OCI-LY3 (cell line): ENCODE data around the gene PRR16.

Experiments
- H2AFZ ChIP-seq: fragments of 200-600, 300-600 bp; shearing (Covaris generic); 2 replicates; pipeline ENCODE4 v1.6.0; 2014; ENCODE audit warnings: antibody characterized with exemption, low read depth, low read length
- H3K27ac ChIP-seq: fragments of 200-600, 300-600 bp; sonication (generic); 2 replicates; pipeline ENCODE4 v1.5.1; 2014; ENCODE audit warnings: mild to moderate bottlenecking, low read length, moderate library complexity, mixed read lengths
- H3K27me3 ChIP-seq: fragments of 200-600, 300-600 bp; sonication (generic); 2 replicates; pipeline ENCODE4 v1.6.1; 2014; ENCODE audit warnings: low read depth, low read length, mixed read lengths
- H3K36me3 ChIP-seq: fragments of 200-600, 300-600 bp; sonication (generic); replicated peaks from 2 replicates; pipeline ENCODE3; 2014; ENCODE audit warnings: low read depth, low read length, mixed read lengths
- H3K4me1 ChIP-seq: fragments of 300-600, 200-600 bp; sonication (generic); 2 replicates; pipeline ENCODE4 v1.6.1; 2014; ENCODE audit warnings: low read length, mixed read lengths
- H3K4me2 ChIP-seq: fragments of 200-600, 300-600 bp; sonication (generic); 2 replicates; pipeline ENCODE4 v1.6.1; 2014; ENCODE audit warnings: low read length, mixed read lengths
- H3K4me3 ChIP-seq: fragments of 300-600, 200-600 bp; sonication (generic); 2 replicates; pipeline ENCODE4 v1.5.1; 2014; ENCODE audit warnings: antibody characterized with exemption, mild to moderate bottlenecking, low read length, moderate library complexity
- H3K79me2 ChIP-seq: fragments of 300-600, 200-600 bp; shearing (Covaris generic); 2 replicates; pipeline ENCODE4 v1.6.1; 2014; ENCODE audit warnings: mild to moderate bottlenecking, low read length, mixed read lengths
- H3K9ac ChIP-seq: fragments of 300-600, 200-600 bp; shearing (Covaris generic); 2 replicates; pipeline ENCODE4 v1.6.0; 2014; ENCODE audit warnings: mild to moderate bottlenecking, low read length, moderate library complexity
- H3K9me3 ChIP-seq: fragments of 200-600, 300-600 bp; shearing (Covaris generic); 2 replicates; pipeline ENCODE4 v1.6.1; 2014; ENCODE audit warnings: low read length, mixed read lengths; ENCODE audit not compliant: insufficient read depth
- H4K20me1 ChIP-seq: fragments of 200-600, 300-600 bp; sonication (generic); 2 replicates; pipeline ENCODE4 v1.6.1; 2016; ENCODE audit warnings: low read length, mixed read lengths; ENCODE audit not compliant: insufficient read depth
- EZH2phosphoT487 ChIP-seq: fragments of 200-600 bp; shearing (Covaris generic); IDR thresholded peaks from 2 replicates; pipeline ENCODE4 v1.6.1; 2018; ENCODE audit warnings: antibody characterized with exemption, mixed run types, low read depth
- TF ChIP-seq, protein P1 (sequence below): fragments of 200-600, 300-600 bp; sonication (generic); IDR thresholded peaks from 2 replicates; pipeline ENCODE4 v1.5.1; 2014; ENCODE audit warnings: antibody characterized with exemption, low read length, low read depth

Gene PRR16

DNA sequence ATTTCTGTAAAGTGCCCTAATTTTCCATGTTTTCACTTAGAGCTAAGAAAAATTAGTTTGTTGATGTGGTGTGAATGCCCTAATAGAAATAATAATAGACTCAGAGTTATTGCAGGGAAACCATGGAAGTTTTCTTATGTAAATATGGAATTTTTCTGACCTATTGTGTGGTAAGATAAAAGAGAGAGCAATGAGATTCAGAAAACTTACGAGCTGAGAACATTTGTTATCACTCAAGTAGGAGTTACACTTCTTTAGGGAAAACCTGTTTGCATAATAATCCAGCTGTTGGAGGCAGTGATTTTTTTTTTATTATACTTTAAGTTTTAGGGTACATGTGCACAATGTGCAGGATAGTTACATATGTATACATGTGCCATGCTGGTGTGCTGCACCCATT lies 39.2 kb downstream of the PRR16 start:
- no peak overlapping the region for H2AFZ ChIP-seq
- H3K4me3 ChIP-seq: no peak overlapping the region
- no peaks in the 10 kb centered on the region for H3K9me3 ChIP-seq
- H3K4me2 ChIP-seq: no peak overlapping the region
- no peak for TF ChIP-seq EZH2phosphoT487
- TF ChIP-seq, protein P1, sequence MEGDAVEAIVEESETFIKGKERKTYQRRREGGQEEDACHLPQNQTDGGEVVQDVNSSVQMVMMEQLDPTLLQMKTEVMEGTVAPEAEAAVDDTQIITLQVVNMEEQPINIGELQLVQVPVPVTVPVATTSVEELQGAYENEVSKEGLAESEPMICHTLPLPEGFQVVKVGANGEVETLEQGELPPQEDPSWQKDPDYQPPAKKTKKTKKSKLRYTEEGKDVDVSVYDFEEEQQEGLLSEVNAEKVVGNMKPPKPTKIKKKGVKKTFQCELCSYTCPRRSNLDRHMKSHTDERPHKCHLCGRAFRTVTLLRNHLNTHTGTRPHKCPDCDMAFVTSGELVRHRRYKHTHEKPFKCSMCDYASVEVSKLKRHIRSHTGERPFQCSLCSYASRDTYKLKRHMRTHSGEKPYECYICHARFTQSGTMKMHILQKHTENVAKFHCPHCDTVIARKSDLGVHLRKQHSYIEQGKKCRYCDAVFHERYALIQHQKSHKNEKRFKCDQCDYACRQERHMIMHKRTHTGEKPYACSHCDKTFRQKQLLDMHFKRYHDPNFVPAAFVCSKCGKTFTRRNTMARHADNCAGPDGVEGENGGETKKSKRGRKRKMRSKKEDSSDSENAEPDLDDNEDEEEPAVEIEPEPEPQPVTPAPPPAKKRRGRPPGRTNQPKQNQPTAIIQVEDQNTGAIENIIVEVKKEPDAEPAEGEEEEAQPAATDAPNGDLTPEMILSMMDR: no peak
- no peak overlapping the region for H3K27ac ChIP-seq
- no peaks in the 10 kb centered on the region for H4K20me1 ChIP-seq
- H3K27me3 ChIP-seq: no peaks in the 10 kb centered on the region
- no peaks in the 10 kb centered on the region for H3K4me1 ChIP-seq
- no peaks in the 10 kb centered on the region for H3K36me3 ChIP-seq
- no peaks in the 10 kb centered on the region for H3K79me2 ChIP-seq
- H3K9ac ChIP-seq: no peak overlapping the region

DNA sequence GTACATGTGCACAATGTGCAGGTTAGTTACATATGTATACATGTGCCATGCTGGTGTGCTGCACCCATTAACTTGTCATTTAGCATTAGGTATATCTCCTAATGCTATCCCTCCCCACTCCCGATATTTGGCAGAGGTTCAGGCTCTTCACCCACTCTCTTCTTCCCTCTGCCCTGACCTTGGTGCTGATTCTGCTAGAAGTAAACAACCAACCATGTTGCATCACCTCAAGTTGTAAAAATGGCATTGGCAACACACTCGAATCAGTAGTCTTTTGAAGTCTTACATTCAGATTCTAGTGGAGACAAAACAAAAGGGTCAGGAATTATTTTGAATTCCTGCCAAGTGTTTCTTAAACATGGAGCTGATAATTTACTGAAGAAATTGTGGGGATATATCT lies 40.0 kb downstream of the PRR16 start:
- TF ChIP-seq, protein P1: no peak
- no peak for TF ChIP-seq EZH2phosphoT487
- Histone ChIP-seq H3K4me1 (no peaks in the 10 kb centered on the region), H3K79me2 (no peaks in the 10 kb centered on the region), H3K27ac (no peak overlapping the region), H3K36me3 (no peaks in the 10 kb centered on the region), H3K4me2 (no peak overlapping the region), H3K4me3 (no peak overlapping the region), H4K20me1 (no peaks in the 10 kb centered on the region), H2AFZ (no peak overlapping the region), H3K9me3 (no peaks in the 10 kb centered on the region), H3K9ac (no peak overlapping the region), H3K27me3 (no peaks in the 10 kb centered on the region)

DNA sequence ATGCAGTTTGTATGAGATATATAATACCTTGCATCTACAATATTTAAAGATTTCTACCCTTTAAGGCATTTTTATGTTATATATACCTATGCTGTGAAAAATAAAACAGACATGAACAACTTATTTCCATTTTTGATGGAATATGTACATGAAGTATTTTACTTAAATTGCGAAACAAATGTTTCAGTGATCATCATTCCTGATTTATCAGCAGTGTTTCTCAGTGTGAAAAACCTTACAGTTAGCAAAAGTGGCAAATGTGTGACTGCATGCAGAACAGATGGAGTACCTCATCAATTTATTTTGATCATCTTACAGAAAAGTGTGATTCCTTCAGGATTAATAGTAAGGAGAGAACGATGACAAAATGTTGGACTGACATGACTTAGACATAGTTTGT lies 43.1 kb downstream of the PRR16 start:
- no peaks in the 10 kb centered on the region for H3K27me3 ChIP-seq
- no peak overlapping the region for H3K4me2 ChIP-seq
- no peaks in the 10 kb centered on the region for H3K36me3 ChIP-seq
- H4K20me1 ChIP-seq: no peaks in the 10 kb centered on the region
- H3K9me3 ChIP-seq: no peaks in the 10 kb centered on the region
- no peak overlapping the region for H2AFZ ChIP-seq
- no peak overlapping the region for H3K4me3 ChIP-seq
- no peaks in the 10 kb centered on the region for H3K79me2 ChIP-seq
- H3K4me1 ChIP-seq: no peaks in the 10 kb centered on the region
- H3K9ac ChIP-seq: no peak overlapping the region
- H3K27ac ChIP-seq: no peak overlapping the region
- TF ChIP-seq EZH2phosphoT487: no peak
- TF ChIP-seq, protein P1: no peak

DNA sequence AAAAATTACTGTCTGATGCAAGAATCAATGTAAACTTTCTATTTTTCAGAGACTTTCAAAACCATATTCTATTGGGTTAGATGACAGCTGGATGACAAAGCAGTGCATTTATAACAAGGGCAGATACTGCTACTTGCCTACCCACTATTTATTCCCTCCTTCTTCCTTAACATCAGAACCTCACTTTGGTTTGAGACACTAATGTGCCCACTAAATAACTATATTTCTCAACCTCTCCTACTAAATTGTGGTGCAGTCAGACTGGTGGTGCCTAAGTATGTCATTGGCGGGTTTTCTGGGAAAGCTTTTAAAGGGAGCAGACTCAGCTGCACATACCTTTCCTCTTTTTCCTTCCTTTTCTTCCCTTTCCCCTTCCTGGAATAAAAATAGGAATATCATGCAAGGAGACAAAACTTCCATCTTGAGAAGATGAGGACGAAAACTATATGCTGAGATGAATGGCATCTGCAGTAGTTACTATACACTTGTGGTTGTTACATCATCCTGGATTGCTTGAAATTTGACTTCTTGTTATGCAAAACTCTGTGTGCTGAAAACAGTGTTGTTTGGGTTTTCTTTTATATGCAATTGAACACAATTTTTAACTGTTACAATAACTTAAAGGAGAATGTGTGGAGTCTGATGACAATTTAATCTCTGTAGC lies 43.8 kb downstream of the PRR16 start:
- H2AFZ ChIP-seq: 0 out of 2 replicates have a peak overlapping the region, but pooled peaks have one; percentile 30
- no peaks in the 10 kb centered on the region for H3K36me3 ChIP-seq
- no peaks in the 10 kb centered on the region for H3K4me1 ChIP-seq
- H3K9me3 ChIP-seq: no peaks in the 10 kb centered on the region
- H3K79me2 ChIP-seq: no peaks in the 10 kb centered on the region
- no peak overlapping the region for H3K4me2 ChIP-seq
- H3K27ac ChIP-seq: no peak overlapping the region
- H3K27me3 ChIP-seq: no peaks in the 10 kb centered on the region
- H4K20me1 ChIP-seq: no peaks in the 10 kb centered on the region
- no peak overlapping the region for H3K4me3 ChIP-seq
- no peak for TF ChIP-seq EZH2phosphoT487
- TF ChIP-seq, protein P1: no peak
- H3K9ac ChIP-seq: no peak overlapping the region
